Measurements from ENCODE around the gene ABCB9.

ABCB9 gene

GRCh38 chr12:122999196-122999946, 33.1 kb upstream of the ABCB9 start:
- no peak overlapping the region for H3K27ac ChIP-seq
- TF ChIP-seq CTCF (IDR thresholded peaks at IDR 0.05), result no peak
- no peak for TF ChIP-seq ZFX (IDR thresholded peaks at IDR 0.05; ENCODE audit: borderline replicate concordance)

- TF ChIP-seq CTCF (IDR thresholded peaks at IDR 0.05) (no peak), ZFX (IDR thresholded peaks at IDR 0.05; ENCODE audit: borderline replicate concordance) (no peak)
- H3K27ac ChIP-seq, result no peak overlapping the region
These were observed 32.1 kb upstream of the ABCB9 start for GRCh38 chr12:122998316-122998715.

- no peak overlapping the region for H3K27ac ChIP-seq
- no peak for TF ChIP-seq ZFX (IDR thresholded peaks at IDR 0.05; ENCODE audit: borderline replicate concordance)
- TF ChIP-seq CTCF (IDR thresholded peaks at IDR 0.05), result no peak
These were observed 31.3 kb upstream of the ABCB9 start for GRCh38 chr12:122997343-122998250.

- TF ChIP-seq CTCF (IDR thresholded peaks at IDR 0.05), result no peak
- TF ChIP-seq ZFX (IDR thresholded peaks at IDR 0.05; ENCODE audit: borderline replicate concordance), result no peak
- no peak overlapping the region for H3K27ac ChIP-seq
These were observed 30.5 kb upstream of the ABCB9 start for GRCh38 chr12:122996621-122997342.

- TF ChIP-seq ZFX (IDR thresholded peaks at IDR 0.05; ENCODE audit: borderline replicate concordance) (no peak), CTCF (IDR thresholded peaks at IDR 0.05) (no peak)
- no peak overlapping the region for H3K27ac ChIP-seq
These were observed 29.9 kb upstream of the ABCB9 start for GRCh38 chr12:122996188-122996601.

GRCh38 chr12:122995503-122996187, 29.4 kb upstream of the ABCB9 start:
- TF ChIP-seq ZFX (IDR thresholded peaks at IDR 0.05; ENCODE audit: borderline replicate concordance), result no peak
- no peak overlapping the region for H3K27ac ChIP-seq
